Trophoblast cell (in vitro differentiated cells and primary cell): ENCODE results near the gene PHF1.

Experiments used
- DNase-seq, 2 donors: peaks; one replicate each; pipeline ENCODE4 v3.0.0-alpha.2; 2016
- H2AFZ ChIP-seq: 2 replicates; pipeline ENCODE4 v1.6.1; 2013; ENCODE audit warnings: low read length, moderate library complexity, mild to moderate bottlenecking; ENCODE audit not compliant: insufficient read depth, poor library complexity
- H2AK5ac ChIP-seq: 2 replicates; pipeline ENCODE4 v1.6.1; 2013; ENCODE audit warnings: mild to moderate bottlenecking, low read length
- H2BK120ac ChIP-seq: 2 replicates; pipeline ENCODE4 v1.6.1; 2013; ENCODE audit warnings: low read length, mild to moderate bottlenecking, moderate library complexity; ENCODE audit not compliant: insufficient read depth, poor library complexity
- H2BK12ac ChIP-seq: 2 replicates; pipeline ENCODE4 v1.6.1; 2013; ENCODE audit warnings: mild to moderate bottlenecking, low read length, moderate library complexity
- H2BK5ac ChIP-seq: 2 replicates; pipeline ENCODE4 v1.6.1; 2013; ENCODE audit warnings: low read length, low read depth, moderate library complexity, mild to moderate bottlenecking; ENCODE audit not compliant: poor library complexity
- H3K14ac ChIP-seq: 2 replicates; pipeline ENCODE4 v1.6.1; 2013; ENCODE audit warnings: mild to moderate bottlenecking, low read length
- H3K18ac ChIP-seq: 2 replicates; pipeline ENCODE4 v1.6.1; 2013; ENCODE audit warnings: mild to moderate bottlenecking, low read length
- H3K23ac ChIP-seq: 2 replicates; pipeline ENCODE4 v1.6.1; 2013; ENCODE audit warnings: low read length
- H3K27ac ChIP-seq: 2 replicates; pipeline ENCODE4 v1.5.1; 2013; ENCODE audit warnings: low read depth, mild to moderate bottlenecking, inconsistent platforms, low read length, moderate library complexity
- H3K27me3 ChIP-seq: 2 replicates; pipeline ENCODE4 v1.6.1; 2013; ENCODE audit warnings: inconsistent platforms, mild to moderate bottlenecking, low read length, moderate library complexity; ENCODE audit not compliant: insufficient read depth
- H3K36me3 ChIP-seq, 2 experiments: 1 replicate in 1 of 2; 2 replicates in 1 of 2; pipeline ENCODE4 v1.6.1; 2013; ENCODE audit warnings: low read length in 2 of 2, mild to moderate bottlenecking in 2 of 2, moderate library complexity in 1 of 2; ENCODE audit not compliant: insufficient read depth in 2 of 2, control insufficient read depth in 1 of 2
- H3K4ac ChIP-seq: 2 replicates; pipeline ENCODE4 v1.6.1; 2013; ENCODE audit warnings: low read depth, mild to moderate bottlenecking, low read length, moderate library complexity
- H3K4me1 ChIP-seq, 2 experiments: 1 replicate in 1 of 2; 2 replicates in 1 of 2; pipeline ENCODE4 v1.6.1; 2013; ENCODE audit warnings: low read length in 2 of 2, mild to moderate bottlenecking in 2 of 2, moderate library complexity in 1 of 2; ENCODE audit not compliant: insufficient read depth in 2 of 2, control insufficient read depth in 1 of 2
- H3K4me2 ChIP-seq: 2 replicates; pipeline ENCODE4 v1.6.1; 2013; ENCODE audit warnings: inconsistent platforms, mild to moderate bottlenecking, low read length, moderate library complexity
- H3K4me3 ChIP-seq: 2 replicates; pipeline ENCODE4 v1.5.1; 2013; ENCODE audit warnings: mild to moderate bottlenecking, low read depth, low read length, inconsistent platforms
- H3K79me1 ChIP-seq: one replicate; pipeline ENCODE4 v1.6.1; 2013; ENCODE audit warnings: low read length
- H3K79me2 ChIP-seq: 2 replicates; pipeline ENCODE4 v1.6.1; 2013; ENCODE audit warnings: low read length, mild to moderate bottlenecking; ENCODE audit not compliant: control insufficient read depth, insufficient read depth, poor library complexity
- H3K9ac ChIP-seq: 2 replicates; pipeline ENCODE4 v1.6.1; 2013; ENCODE audit warnings: mild to moderate bottlenecking, low read length
- H3K9me3 ChIP-seq: 2 replicates; pipeline ENCODE4 v1.6.1; 2013; ENCODE audit warnings: low read depth, mild to moderate bottlenecking, control low read depth, inconsistent platforms, low read length; ENCODE audit not compliant: insufficient read depth
- H4K12ac ChIP-seq: 2 replicates; pipeline ENCODE4 v1.6.1; 2013; ENCODE audit warnings: low read depth, mild to moderate bottlenecking, low read length, moderate library complexity
- H4K8ac ChIP-seq: 2 replicates; pipeline ENCODE4 v1.6.1; 2013; ENCODE audit warnings: low read depth, mild to moderate bottlenecking, low read length, moderate library complexity
- H4K91ac ChIP-seq: one replicate; pipeline ENCODE4 v1.6.1; 2013; ENCODE audit warnings: low read depth, mild to moderate bottlenecking, low read length, moderate library complexity
- WGBS: extraction: QIAGEN DNeasy Blood & Tissue Kit; methylation state at CpG from one replicate; pipeline ENCODE4 v1.1.7; 2013; ENCODE audit warnings: missing lambda C conversion rate; ENCODE audit not compliant: insufficient read length, insufficient coverage; ENCODE audit errors: extremely low coverage; 5-methylcytosine and 5-hydroxymethylcytosine counted together

The PHF1 gene

GRCh38 chr6:33420491-33421343 lies 9.9 kb downstream of the PHF1 start:
- DNase-seq = no peak
- no peak overlapping the region for H3K18ac ChIP-seq
- peaks cover 23% of the 10 kb centered on the region for H3K79me1 ChIP-seq
- H4K91ac ChIP-seq = no peak overlapping the region
- WGBS = 100% methylated on average over 2 of the region's 6 CpGs
- H3K9me3 ChIP-seq = no peaks in the 10 kb centered on the region
- peaks cover 6 to 7% of the 10 kb centered on the region in 2 experiments for H3K36me3 ChIP-seq
- no peak overlapping the region for H3K4ac ChIP-seq
- H3K9ac ChIP-seq = no peak overlapping the region
- H3K14ac ChIP-seq = no peak overlapping the region
- no peak overlapping the region for H3K23ac ChIP-seq
- no peak overlapping the region for H2BK5ac ChIP-seq
- no peak overlapping the region for H2BK120ac ChIP-seq
- peaks cover 21 to 30% of the 10 kb centered on the region in 2 experiments for H3K4me1 ChIP-seq
- peak overlapping the region; percentile 59 for H4K8ac ChIP-seq
- H3K4me3 ChIP-seq = no peak overlapping the region
- no peaks in the 10 kb centered on the region for H3K27me3 ChIP-seq
- no peak overlapping the region for H2BK12ac ChIP-seq
- H3K79me2 ChIP-seq = peaks cover 12% of the 10 kb centered on the region
- H3K4me2 ChIP-seq = peak overlapping the region; percentile 41
- H2AK5ac ChIP-seq = no peak overlapping the region
- no peak overlapping the region for H3K27ac ChIP-seq
- H4K12ac ChIP-seq = no peak overlapping the region
- no peak overlapping the region for H2AFZ ChIP-seq

GRCh38 chr6:33421344-33421643 lies 10.5 kb downstream of the PHF1 start:
- Histone ChIP-seq H4K8ac (no peak overlapping the region), H3K14ac (no peak overlapping the region), H3K27ac (no peak overlapping the region), H2BK120ac (no peak overlapping the region), H4K12ac (no peak overlapping the region), H3K4me3 (no peak overlapping the region), H3K4me2 (no peak overlapping the region), H4K91ac (no peak overlapping the region), H3K4ac (no peak overlapping the region), H3K9me3 (no peaks in the 10 kb centered on the region), H3K79me2 (peaks cover 12% of the 10 kb centered on the region), H3K9ac (no peak overlapping the region), H3K27me3 (no peaks in the 10 kb centered on the region), H2BK12ac (no peak overlapping the region), H3K36me3 (peaks cover 3 to 4% of the 10 kb centered on the region in 2 experiments), H3K79me1 (peaks cover 24% of the 10 kb centered on the region), H2AFZ (no peak overlapping the region), H3K4me1 (peaks cover 18 to 26% of the 10 kb centered on the region in 2 experiments), H2AK5ac (no peak overlapping the region), H3K23ac (no peak overlapping the region), H3K18ac (no peak overlapping the region), H2BK5ac (no peak overlapping the region)
- no CpG with 5 or more reads among the region's 2 CpGs for WGBS
- no peak for DNase-seq

- no peak overlapping the region for H3K14ac ChIP-seq
- no peak overlapping the region for H3K4ac ChIP-seq
- no peak overlapping the region for H4K91ac ChIP-seq
- H3K18ac ChIP-seq = no peak overlapping the region
- WGBS = no CpG with 5 or more reads among the region's 2 CpGs
- H3K4me1 ChIP-seq = peaks cover 20 to 29% of the 10 kb centered on the region in 2 experiments
- no peak for DNase-seq
- H3K4me2 ChIP-seq = no peak overlapping the region
- peak overlapping the region; percentile 16 for H3K9ac ChIP-seq
- H2BK120ac ChIP-seq = no peak overlapping the region
- H2BK5ac ChIP-seq = no peak overlapping the region
- H3K36me3 ChIP-seq = no peaks in the 10 kb centered on the region
- no peak overlapping the region for H3K4me3 ChIP-seq
- H2AFZ ChIP-seq = no peak overlapping the region
- no peak overlapping the region for H2AK5ac ChIP-seq
- H3K9me3 ChIP-seq = peaks cover 2% of the 10 kb centered on the region
- no peak overlapping the region for H2BK12ac ChIP-seq
- H3K27ac ChIP-seq = no peak overlapping the region
- H3K79me2 ChIP-seq = peaks cover 6% of the 10 kb centered on the region
- no peak overlapping the region for H3K23ac ChIP-seq
- peaks cover 15% of the 10 kb centered on the region for H3K79me1 ChIP-seq
- H3K27me3 ChIP-seq = no peaks in the 10 kb centered on the region
- H4K12ac ChIP-seq = no peak overlapping the region
- no peak overlapping the region for H4K8ac ChIP-seq
These were observed 13.0 kb downstream of the PHF1 start for GRCh38 chr6:33423777-33424176.

GRCh38 chr6:33424855-33425667 lies 14.2 kb downstream of the PHF1 start:
- no peak for DNase-seq
- H3K4me2 ChIP-seq = peak overlapping the region; percentile 61
- H3K9me3 ChIP-seq = peaks cover 2% of the 10 kb centered on the region
- H2AFZ ChIP-seq = no peak overlapping the region
- H3K9ac ChIP-seq = peak overlapping the region; percentile 14
- H4K8ac ChIP-seq = peak overlapping the region; percentile 86
- no peaks in the 10 kb centered on the region for H3K36me3 ChIP-seq
- H2BK12ac ChIP-seq = no peak overlapping the region
- H3K18ac ChIP-seq = peak overlapping the region; percentile 48
- H4K91ac ChIP-seq = peak overlapping the region; percentile 85
- H2AK5ac ChIP-seq = peak overlapping the region; percentile 71
- WGBS = no CpG with 5 or more reads among the region's 12 CpGs
- H3K14ac ChIP-seq = peak overlapping the region; percentile 60
- H2BK120ac ChIP-seq = peak overlapping the region; percentile 52
- H3K23ac ChIP-seq = no peak overlapping the region
- peak overlapping the region; percentile 56 for H3K4ac ChIP-seq
- peak overlapping the region; percentile 87 for H3K4me3 ChIP-seq
- peak overlapping the region; percentile 77 for H3K27ac ChIP-seq
- H3K79me2 ChIP-seq = peaks cover 6% of the 10 kb centered on the region
- peak overlapping the region; percentile 44 for H2BK5ac ChIP-seq
- peaks cover 10% of the 10 kb centered on the region for H3K79me1 ChIP-seq
- H3K4me1 ChIP-seq = peaks cover 16 to 21% of the 10 kb centered on the region in 2 experiments
- H4K12ac ChIP-seq = peak overlapping the region; percentile 49
- H3K27me3 ChIP-seq = no peaks in the 10 kb centered on the region
